GM19455 (cell line): Measurements from ENCODE around the gene EEFSEC.

ENCODE experiments used
- ATAC-seq: cut with Tn5 transposase; IDR thresholded peaks from one replicate; pipeline ENCODE4 v1.9.1; 2021; ENCODE audit not compliant: unreplicated experiment

EEFSEC gene

GRCh38 chr3:128153156-128154041, at the start of gene EEFSEC:
EEFSEC (plus strand) TSS chr3:128153481; CDS start chr3:128153508, 27 bp downstream.
- ATAC-seq, result peak; percentile 92

GRCh38 chr3:128107834-128108233, 45.4 kb upstream of the EEFSEC start:
- no peak for ATAC-seq

GRCh38 chr3:128111147-128111546, 42.1 kb upstream of the EEFSEC start:
- no peak for ATAC-seq

- ATAC-seq, result no peak
These were observed 40.8 kb upstream of the EEFSEC start for GRCh38 chr3:128112357-128112968.

GRCh38 chr3:128113817-128114794, 39.2 kb upstream of the EEFSEC start:
- peak; percentile 50 for ATAC-seq

- ATAC-seq, result no peak
These were observed 31.3 kb upstream of the EEFSEC start for GRCh38 chr3:128122013-128122412.

GRCh38 chr3:128123156-128123537, 30.1 kb upstream of the EEFSEC start:
- no peak for ATAC-seq

GRCh38 chr3:128123538-128124368, 29.5 kb upstream of the EEFSEC start, which contains the start of gene RUVBL1:
RUVBL1 (minus strand) TSS chr3:128123812; CDS start chr3:128123724, 88 bp downstream.
- peak; percentile 99 for ATAC-seq

GRCh38 chr3:128127236-128127635, 26.0 kb upstream of the EEFSEC start:
- ATAC-seq, result no peak

GRCh38 chr3:128128251-128128650, 25.0 kb upstream of the EEFSEC start:
- ATAC-seq, result no peak

GRCh38 chr3:128131897-128132646, 21.2 kb upstream of the EEFSEC start:
- ATAC-seq, result no peak

GRCh38 chr3:128133273-128133883, 19.9 kb upstream of the EEFSEC start:
- no peak for ATAC-seq

- ATAC-seq, result no peak
These were observed 9.8 kb upstream of the EEFSEC start for GRCh38 chr3:128143496-128143895.

- no peak for ATAC-seq
These were observed 8.6 kb upstream of the EEFSEC start for GRCh38 chr3:128144512-128145187.

- ATAC-seq, result no peak
These were observed 8.0 kb upstream of the EEFSEC start for GRCh38 chr3:128145279-128145678.

- no peak for ATAC-seq
These were observed 7.1 kb upstream of the EEFSEC start for GRCh38 chr3:128146201-128146600.

- no peak for ATAC-seq
These were observed 3.6 kb upstream of the EEFSEC start for GRCh38 chr3:128149650-128150049.

- ATAC-seq, result no peak
These were observed 1.5 kb upstream of the EEFSEC start for GRCh38 chr3:128151758-128152274.
